ENCODE measurements around the gene EMP2.

- TF ChIP-seq, protein P1, sequence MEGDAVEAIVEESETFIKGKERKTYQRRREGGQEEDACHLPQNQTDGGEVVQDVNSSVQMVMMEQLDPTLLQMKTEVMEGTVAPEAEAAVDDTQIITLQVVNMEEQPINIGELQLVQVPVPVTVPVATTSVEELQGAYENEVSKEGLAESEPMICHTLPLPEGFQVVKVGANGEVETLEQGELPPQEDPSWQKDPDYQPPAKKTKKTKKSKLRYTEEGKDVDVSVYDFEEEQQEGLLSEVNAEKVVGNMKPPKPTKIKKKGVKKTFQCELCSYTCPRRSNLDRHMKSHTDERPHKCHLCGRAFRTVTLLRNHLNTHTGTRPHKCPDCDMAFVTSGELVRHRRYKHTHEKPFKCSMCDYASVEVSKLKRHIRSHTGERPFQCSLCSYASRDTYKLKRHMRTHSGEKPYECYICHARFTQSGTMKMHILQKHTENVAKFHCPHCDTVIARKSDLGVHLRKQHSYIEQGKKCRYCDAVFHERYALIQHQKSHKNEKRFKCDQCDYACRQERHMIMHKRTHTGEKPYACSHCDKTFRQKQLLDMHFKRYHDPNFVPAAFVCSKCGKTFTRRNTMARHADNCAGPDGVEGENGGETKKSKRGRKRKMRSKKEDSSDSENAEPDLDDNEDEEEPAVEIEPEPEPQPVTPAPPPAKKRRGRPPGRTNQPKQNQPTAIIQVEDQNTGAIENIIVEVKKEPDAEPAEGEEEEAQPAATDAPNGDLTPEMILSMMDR (IDR thresholded peaks at IDR 0.05; ENCODE audit: low read length) = no peak
- no peak for TF ChIP-seq EZH2 (IDR thresholded peaks at IDR 0.05; ENCODE audit: borderline replicate concordance, low read length)
Observed at GRCh38 chr16:10618710-10619209, 38.4 kb upstream of the EMP2 start.

Measured in OCI-LY1 (cell line).